ENCODE data around the gene SPNS1.

GRCh38 chr16:29028457-29029167 lies 54.0 kb downstream of the SPNS1 start:
- TF ChIP-seq CTCF (IDR thresholded peaks at IDR 0.05; ENCODE audit: low read depth, low read length) (no peak), MAX (IDR thresholded peaks at IDR 0.05; ENCODE audit: low read depth, low read length) (no peak), POLR2A (IDR thresholded peaks at IDR 0.05; ENCODE audit: extremely low read depth, insufficient read length) (no peak), MYC (IDR thresholded peaks at IDR 0.05; ENCODE audit: low read depth, low read length) (no peak)
